ENCODE measurements around the gene ITGB1.
"Not testable (repeated sequence)": the region's sequence is repeated elsewhere in the genome, so short reads cannot be mapped to it uniquely, and the experiment has no call there.

GRCh38 chr10:32998060-32998581 is 40.1 kb upstream of the ITGB1 start:
- not testable (repeated sequence) for TF ChIP-seq CTCF (IDR thresholded peaks at IDR 0.05 in 8 of 11, conservative IDR thresholded peaks at IDR 0.05 in 3 of 11); POLR2A (IDR thresholded peaks at IDR 0.05)
